HepG2 (cell line): ENCODE measurements around the gene CD300A. TPM values are rescaled to one million over a fixed set of nuclear protein-coding genes. Genes with fewer than 3 reads are reported as not detected.
A peak's percentile ranks its signal among the peaks of the same experiment; 100 is the strongest.

Source experiments
- ARID5B ChIP-seq: IDR thresholded peaks from 2 replicates; pipeline ENCODE4 v1.4.0; 2020; ENCODE audit warnings: mild to moderate bottlenecking, missing genetic modification reagents
- IRF2 ChIP-seq: IDR thresholded peaks from 2 replicates; pipeline ENCODE4 v1.6.1; 2018; ENCODE audit warnings: missing genetic modification reagents, missing compliant biosample characterization
- PATZ1 ChIP-seq: sonication (generic); formaldehyde crosslinking; IDR thresholded peaks from 2 replicates; pipeline ENCODE4 v1.4.0; 2020; ENCODE audit warnings: missing genetic modification reagents
- RBM22 ChIP-seq: fragments of 200-400 bp; formaldehyde crosslinking; optimal IDR thresholded peaks from 2 replicates; pipeline ENCODE3; 2017; ENCODE audit warnings: mild to moderate bottlenecking, low read length, moderate library complexity
- SAFB2 ChIP-seq: sonication (generic); formaldehyde crosslinking; IDR thresholded peaks from 2 replicates; pipeline ENCODE4 v1.5.1; 2020; ENCODE audit warnings: missing genetic modification reagents, low read depth, mild to moderate bottlenecking, borderline replicate concordance
- SALL1 ChIP-seq: sonication (generic); formaldehyde crosslinking; IDR thresholded peaks from 2 replicates; pipeline ENCODE4 v1.8.0; 2022; ENCODE audit warnings: mild to moderate bottlenecking, missing genetic modification reagents
- SMAD1 ChIP-seq: sonication (generic); formaldehyde crosslinking; IDR thresholded peaks from 2 replicates; pipeline ENCODE4 v1.4.0; 2020; ENCODE audit warnings: missing genetic modification reagents, low read depth, mild to moderate bottlenecking, borderline replicate concordance
- TARDBP ChIP-seq: sonication (generic); formaldehyde crosslinking; IDR thresholded peaks from 2 replicates; pipeline ENCODE4 v1.8.0; 2022; ENCODE audit warnings: mild to moderate bottlenecking, missing genetic modification reagents
- ZFP36 ChIP-seq: fragments of 150-350 bp; IDR thresholded peaks from 2 replicates; pipeline ENCODE4 v1.6.1; 2018; ENCODE audit warnings: borderline replicate concordance, low read length, low read depth; ENCODE audit not compliant: partially characterized antibody
- ZNF546 ChIP-seq: sonication (generic); formaldehyde crosslinking; conservative IDR thresholded peaks from 2 replicates; pipeline ENCODE4 v1.8.1; 2023; ENCODE audit warnings: mild to moderate bottlenecking, missing genetic modification reagents
- polyA plus RNA-seq, 8 experiments: library from polyadenylated mRNA; depleted of rRNA in 3 of 8; stranded (reverse) in 7 of 8; unstranded in 1 of 8; fragments of >200 nt; fragmentation: Illumina TruSeq in 4 of 8; extraction: Trizol in 4 of 8; gene quantifications; 2 replicates each; pipeline versions ENCODE4 v1.2.1 to v1.2.3, GENCODE V29; 2011 to 2016; ENCODE audit warnings: low read depth in 4 of 8, missing spikeins in 1 of 8, mixed read lengths in 1 of 8; ENCODE audit not compliant: insufficient read depth in 1 of 8
- total RNA-seq, 5 experiments: library from RNA; depleted of rRNA; stranded (reverse); fragments of >200 nt; fragmentation: Illumina TruSeq; extraction: Trizol; gene quantifications; 2 replicates each; pipeline ENCODE4 v1.2.3, GENCODE V29; 2016; ENCODE audit warnings: low read depth in 1 of 5

CD300A gene
- total and polyA plus RNA-seq, 2 of the 13 experiments (the other 11 are each of a cell fraction or from before 2014, with no cell fraction given), result not detected

- peak; percentile 65 for TF ChIP-seq PATZ1 (CRISPR knock-in tag)
- no peak for TF ChIP-seq ZFP36
- TF ChIP-seq ARID5B (CRISPR knock-in tag), result 0 out of 2 replicates have a peak, but pooled peaks have one; percentile 6
- TF ChIP-seq SAFB2 (CRISPR knock-in tag), result 0 out of 2 replicates have a peak, but pooled peaks have one; percentile 1
- TF ChIP-seq ZNF546 (CRISPR knock-in tag), result 0 out of 2 replicates have a peak, but pooled peaks have one; percentile 47
- TF ChIP-seq SALL1 (CRISPR knock-in tag), result peak; percentile 7; the same call in 1 of the 2 replicates
- peak; percentile 21 for TF ChIP-seq RBM22
- TF ChIP-seq SMAD1, result 0 out of 2 replicates have a peak, but pooled peaks have one; percentile 19
- peak; percentile 9; the same call in 1 of the 2 replicates for TF ChIP-seq TARDBP
- no peak for TF ChIP-seq IRF2
These were observed 33.6 kb upstream of the CD300A start (continued) for GRCh38 chr17:74432766-74433391.
